Measurements from ENCODE around the gene RAB27A. TPM values are rescaled to one million over a fixed set of nuclear protein-coding genes. Genes with fewer than 3 reads are reported as not detected.

RAB27A gene
- total and polyA plus RNA-seq, 9 of the 15 experiments (the other 6 are each of a cell fraction or from before 2014, with no cell fraction given), result 31.5 to 171 (median 80.4) TPM

DNA sequence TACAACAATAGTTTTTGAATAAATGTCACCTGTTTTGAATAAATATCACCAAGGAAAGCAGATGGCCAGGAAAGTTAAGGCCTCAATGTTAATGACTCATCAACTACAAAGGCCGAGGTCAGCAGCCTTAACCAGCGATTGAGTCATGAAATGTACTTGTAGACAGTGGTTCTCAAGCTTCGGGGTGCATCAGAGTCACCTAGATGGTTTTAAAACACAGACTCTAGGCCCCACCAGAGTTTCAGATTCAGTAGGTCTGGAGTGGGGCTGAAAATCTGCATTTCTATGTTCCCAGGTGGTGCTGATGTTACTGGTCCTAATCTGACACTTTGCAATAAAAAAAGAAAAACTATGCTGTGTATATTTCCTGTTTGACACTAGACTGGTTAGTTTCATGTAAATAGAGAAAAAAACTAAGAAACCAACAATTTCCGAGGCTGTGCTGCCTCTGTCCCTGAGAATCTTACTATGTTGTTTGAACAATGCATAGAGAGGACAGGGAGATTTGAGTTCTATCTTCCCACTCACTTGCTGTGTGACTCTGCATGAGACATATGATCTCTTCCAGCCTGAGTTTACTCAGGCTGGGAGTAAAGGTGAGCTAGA is 9.8 kb downstream of the RAB27A start (continued):
- TF ChIP-seq ZNF318 (IDR thresholded peaks at IDR 0.05; ENCODE audit: borderline replicate concordance in 1 of 2, low read depth in 1 of 2) (peak in 1 of 2 experiments; percentile 67; a peak in 2 of 4 replicates), KLF1 (tag; IDR thresholded peaks at IDR 0.05) (no peak), DACH1 (IDR thresholded peaks at IDR 0.05; ENCODE audit: partially characterized antibody) (peak; percentile 63), RBM22 (IDR thresholded peaks at IDR 0.05; ENCODE audit: low read depth, low read length, poor library complexity, severe bottlenecking) (no peak), NCOA2 (IDR thresholded peaks at IDR 0.05; ENCODE audit: partially characterized antibody in 2 of 2) (peak in 1 of 2 experiments; percentile 40), POLR2AphosphoS5 (IDR thresholded peaks at IDR 0.05; ENCODE audit: control insufficient read depth, insufficient read depth, low read depth, low read length) (peak; percentile 69), GTF2B (IDR thresholded peaks at IDR 0.05; ENCODE audit: extremely low read depth, insufficient read length) (no peak), CXXC5 (CRISPR knock-in tag; IDR thresholded peaks at IDR 0.05) (peak; percentile 11; the same call in 1 of the 2 replicates), HNRNPK (IDR thresholded peaks at IDR 0.05; ENCODE audit: low read depth, low read length, poor library complexity, severe bottlenecking) (no peak), SRSF7 (optimal IDR thresholded peaks at IDR 0.05; ENCODE audit: low read depth, low read length) (no peak), C11orf30 (IDR thresholded peaks at IDR 0.05; ENCODE audit: low read depth) (peak; percentile 88), NFYB (IDR thresholded peaks at IDR 0.05; ENCODE audit: extremely low read depth, insufficient read length) (no peak), MEIS2 (IDR thresholded peaks at IDR 0.05; ENCODE audit: partially characterized antibody) (peak; percentile 57), HMBOX1 (IDR thresholded peaks at IDR 0.05) (peak; percentile 99), NCOA6 (IDR thresholded peaks at IDR 0.05) (no peak), ZNF780A (CRISPR knock-in tag; IDR thresholded peaks at IDR 0.05) (no peak), ZNF3 (CRISPR knock-in tag; IDR thresholded peaks at IDR 0.05) (no peak), SMARCA4 (IDR thresholded peaks at IDR 0.05) (peak; percentile 97), PML (IDR thresholded peaks at IDR 0.05; ENCODE audit: low read length) (peak; percentile 81; the same call in 1 of the 2 replicates), FOS (IDR thresholded peaks at IDR 0.05; ENCODE audit: extremely low read depth, insufficient read length) (peak; percentile 77)
